ENCODE measurements around the gene CCR5. TPM values are rescaled to one million over a fixed set of nuclear protein-coding genes. Genes with fewer than 3 reads are reported as not detected.
A peak's percentile ranks its signal among the peaks of the same experiment; 100 is the strongest.

CCR5 gene
- total RNA-seq, 1 donor: not detected

- DNase-seq (ENCODE audit: low read depth): no peak
- no peak for TF ChIP-seq CTCF (IDR thresholded peaks at IDR 0.05; ENCODE audit: insufficient read depth, low read depth, low read length)
- no peak overlapping the region for H3K4me3 ChIP-seq (ENCODE audit: low read depth, low read length)
Observed at GRCh38 chr3:46406443-46406787, 35.7 kb downstream of the CCR5 start.

GRCh38 chr3:46406788-46407611, 36.3 kb downstream of the CCR5 start, which contains the start of the genes CCR5AS and CCRL2:
Gene CCR5AS (minus strand): TSS chr3:46407066.
Gene CCRL2 (plus strand): TSS chr3:46407259. CDS start chr3:46408080, 821 bp downstream.
- peak; percentile 52 for DNase-seq (ENCODE audit: low read depth)
- H3K4me3 ChIP-seq (ENCODE audit: low read depth, low read length): peak within 1 kb of the TSS; percentile 6
- TF ChIP-seq CTCF (IDR thresholded peaks at IDR 0.05; ENCODE audit: insufficient read depth, low read depth, low read length): no peak

- TF ChIP-seq CTCF (IDR thresholded peaks at IDR 0.05; ENCODE audit: insufficient read depth, low read depth, low read length): no peak
- no peak for DNase-seq (ENCODE audit: low read depth)
- no peak overlapping the region for H3K4me3 ChIP-seq (ENCODE audit: low read depth, low read length)
Observed at GRCh38 chr3:46407970-46408369, 37.2 kb downstream of the CCR5 start.

- no peak for DNase-seq (ENCODE audit: low read depth)
- no peak overlapping the region for H3K4me3 ChIP-seq (ENCODE audit: low read depth, low read length)
- TF ChIP-seq CTCF (IDR thresholded peaks at IDR 0.05; ENCODE audit: insufficient read depth, low read depth, low read length): no peak
Observed at GRCh38 chr3:46408853-46409252, 38.1 kb downstream of the CCR5 start.

- DNase-seq (ENCODE audit: low read depth): no peak
- no peak for TF ChIP-seq CTCF (IDR thresholded peaks at IDR 0.05; ENCODE audit: insufficient read depth, low read depth, low read length)
- H3K4me3 ChIP-seq (ENCODE audit: low read depth, low read length): no peak overlapping the region
Observed at GRCh38 chr3:46409739-46410489, 39.2 kb downstream of the CCR5 start.

GRCh38 chr3:46410669-46411068, 39.9 kb downstream of the CCR5 start:
- DNase-seq (ENCODE audit: low read depth): no peak
- no peak overlapping the region for H3K4me3 ChIP-seq (ENCODE audit: low read depth, low read length)
- no peak for TF ChIP-seq CTCF (IDR thresholded peaks at IDR 0.05; ENCODE audit: insufficient read depth, low read depth, low read length)

Measured in fibroblast of villous mesenchyme (primary cell).